IMR-90 (cell line): ENCODE data around the gene EXOC4. TPM values are rescaled to one million over a fixed set of nuclear protein-coding genes. Genes with fewer than 3 reads are reported as not detected.

Experiments
- ATAC-seq: fragments of 200-7000 bp; cut with Tn5 transposase; 2 replicates; pipeline ENCODE4 v1.9.1; 2020; ENCODE audit warnings: low read depth, mild to moderate bottlenecking, moderate library complexity
- BruUV-seq: library from RNA; stranded (reverse); fragments of 400-500 nt; replicated peaks from 2 replicates; lab custom pipeline; 2021; lab: Mats Ljungman, UMichigan
- CTCF ChIA-PET: fragments of 300-600 bp; formaldehyde crosslinking; extraction: SDS; loops from one replicate; lab custom pipeline; 2021; ENCODE audit warnings: antibody characterized with exemption; lab: Yijun Ruan, JAX
- POLR2A ChIA-PET: fragments of 300-600 bp; sonication (Branson Sonifier 250); formaldehyde crosslinking; loops from one replicate; lab custom pipeline; 2022; ENCODE audit warnings: antibody characterized with exemption; ENCODE audit not compliant: unreplicated experiment; lab: Charles Lee
- DNase-seq: peaks from one replicate; pipeline ENCODE4 v3.0.0; 2013
- H2AFZ ChIP-seq: replicated peaks from 2 replicates; pipeline ENCODE3; 2013; ENCODE audit warnings: low read length, mild to moderate bottlenecking; ENCODE audit not compliant: poor library complexity
- H2AK5ac ChIP-seq: 2 replicates; pipeline ENCODE4 v1.6.1; 2013; ENCODE audit warnings: low read depth, low read length, inconsistent platforms
- H2AK9ac ChIP-seq: replicated peaks from 2 replicates; pipeline ENCODE3; 2013; ENCODE audit warnings: mild to moderate bottlenecking, low read depth, low read length, moderate library complexity; ENCODE audit not compliant: poor library complexity
- H2BK120ac ChIP-seq: 2 replicates; pipeline ENCODE4 v1.6.1; 2013; ENCODE audit warnings: low read depth, low read length, inconsistent platforms
- H2BK15ac ChIP-seq: 3 replicates; pipeline ENCODE4 v1.6.1; 2013; ENCODE audit warnings: low read depth, low read length, inconsistent platforms
- H2BK20ac ChIP-seq: 2 replicates; pipeline ENCODE4 v1.6.1; 2013; ENCODE audit warnings: low read depth, mild to moderate bottlenecking, inconsistent platforms, low read length, moderate library complexity
- H2BK5ac ChIP-seq: 2 replicates; pipeline ENCODE4 v1.6.1; 2013; ENCODE audit warnings: mild to moderate bottlenecking, low read depth, low read length, inconsistent platforms; ENCODE audit not compliant: poor library complexity, severe bottlenecking
- H3K14ac ChIP-seq: replicated peaks from 2 replicates; pipeline ENCODE4 v1.6.1; 2013; ENCODE audit warnings: low read depth, low read length, inconsistent platforms
- H3K18ac ChIP-seq: 2 replicates; pipeline ENCODE4 v1.6.1; 2013; ENCODE audit warnings: low read depth, low read length, control low read depth
- H3K23ac ChIP-seq: 2 replicates; pipeline ENCODE4 v1.6.1; 2013; ENCODE audit warnings: low read depth, low read length, inconsistent platforms
- H3K27ac ChIP-seq: 2 replicates; pipeline ENCODE4 v1.5.1; 2013; ENCODE audit warnings: mild to moderate bottlenecking, control low read depth, low read length; ENCODE audit not compliant: insufficient read depth
- H3K27me3 ChIP-seq: 2 replicates; pipeline ENCODE4 v1.6.1; 2013; ENCODE audit warnings: low read length; ENCODE audit not compliant: control insufficient read depth, insufficient read depth
- H3K36me3 ChIP-seq: 2 replicates; pipeline ENCODE4 v1.6.1; 2013; ENCODE audit warnings: low read length, mixed read lengths; ENCODE audit not compliant: control insufficient read depth, insufficient read depth
- H3K4ac ChIP-seq: 2 replicates; pipeline ENCODE4 v1.6.1; 2013; ENCODE audit warnings: low read depth, low read length, inconsistent platforms
- H3K4me1 ChIP-seq: 2 replicates; pipeline ENCODE4 v1.6.1; 2013; ENCODE audit warnings: low read length, mixed read lengths; ENCODE audit not compliant: control insufficient read depth, insufficient read depth
- H3K4me2 ChIP-seq: 2 replicates; pipeline ENCODE4 v1.6.1; 2013; ENCODE audit warnings: low read depth, mild to moderate bottlenecking, control low read depth, low read length, moderate library complexity
- H3K4me3 ChIP-seq: 2 replicates; pipeline ENCODE4 v1.5.1; 2013; ENCODE audit warnings: low read depth, mild to moderate bottlenecking, control low read depth, low read length, moderate library complexity; ENCODE audit not compliant: insufficient read depth
- H3K56ac ChIP-seq: 2 replicates; pipeline ENCODE4 v1.6.1; 2013; ENCODE audit warnings: low read length, inconsistent platforms; ENCODE audit not compliant: insufficient read depth; ENCODE audit errors: extremely low read depth
- H3K79me1 ChIP-seq, 2 experiments: 2 replicates each; pipeline ENCODE4 v1.6.1; 2013; ENCODE audit warnings: low read length in 2 of 2, inconsistent platforms in 1 of 2, low read depth in 1 of 2
- H3K9ac ChIP-seq: 2 replicates; pipeline ENCODE4 v1.6.1; 2013; ENCODE audit warnings: low read depth, low read length, control low read depth
- H3K9me1 ChIP-seq: 2 replicates; pipeline ENCODE4 v1.6.1; 2013; ENCODE audit warnings: low read length, inconsistent platforms; ENCODE audit not compliant: insufficient read depth
- H3K9me3 ChIP-seq: 2 replicates; pipeline ENCODE4 v1.6.1; 2013; ENCODE audit warnings: low read length; ENCODE audit not compliant: control insufficient read depth, insufficient read depth
- H4K20me1 ChIP-seq: 2 replicates; pipeline ENCODE4 v1.6.1; 2013; ENCODE audit warnings: low read length, inconsistent platforms; ENCODE audit not compliant: insufficient read depth
- H4K5ac ChIP-seq: 2 replicates; pipeline ENCODE4 v1.6.1; 2013; ENCODE audit warnings: mild to moderate bottlenecking, low read depth, low read length, control low read depth
- H4K8ac ChIP-seq, 2 experiments: 2 replicates each; pipeline ENCODE4 v1.6.1; 2013; ENCODE audit warnings: low read depth in 2 of 2, low read length in 2 of 2, control low read depth in 1 of 2, inconsistent platforms in 1 of 2
- H4K91ac ChIP-seq: 2 replicates; pipeline ENCODE4 v1.6.1; 2013; ENCODE audit warnings: low read depth, low read length, inconsistent platforms; ENCODE audit not compliant: insufficient read depth
- BHLHE40 ChIP-seq: fragments of 150-350 bp; IDR thresholded peaks from 2 replicates; pipeline ENCODE4 v1.6.1; 2016; ENCODE audit warnings: mild to moderate bottlenecking, low read depth, low read length
- CHD1 ChIP-seq: IDR thresholded peaks from 2 replicates; pipeline ENCODE4 v1.6.1; 2012; ENCODE audit warnings: low read depth, low read length, improper control_type of control experiment
- CTCF ChIP-seq: conservative IDR thresholded peaks from 2 replicates; pipeline ENCODE4 v1.5.1; 2012; ENCODE audit warnings: mild to moderate bottlenecking, low read depth, low read length, improper control_type of control experiment
- ELK1 ChIP-seq: fragments of 150-350 bp; IDR thresholded peaks from 2 replicates; pipeline ENCODE4 v1.6.1; 2016; ENCODE audit warnings: low read depth, mild to moderate bottlenecking, low read length, moderate library complexity, borderline replicate concordance
- FOS ChIP-seq: fragments of 150-350 bp; IDR thresholded peaks from 2 replicates; pipeline ENCODE4 v1.6.1; 2016; ENCODE audit warnings: low read depth, low read length
- MAFK ChIP-seq: IDR thresholded peaks from 2 replicates; pipeline ENCODE4 v1.6.1; 2012; ENCODE audit warnings: low read depth, low read length, improper control_type of control experiment
- MAZ ChIP-seq: IDR thresholded peaks from 2 replicates; pipeline ENCODE4 v1.6.1; 2012; ENCODE audit warnings: low read depth, mild to moderate bottlenecking, low read length, improper control_type of control experiment, moderate library complexity, borderline replicate concordance
- MXI1 ChIP-seq: IDR thresholded peaks from 2 replicates; pipeline ENCODE4 v1.6.1; 2012; ENCODE audit warnings: low read depth, mild to moderate bottlenecking, low read length, moderate library complexity, borderline replicate concordance
- NFE2L2 ChIP-seq: fragments of 150-350 bp; IDR thresholded peaks from 2 replicates; pipeline ENCODE4 v1.6.1; 2016; ENCODE audit warnings: low read depth, mild to moderate bottlenecking, low read length
- POLR2A ChIP-seq: IDR thresholded peaks from 2 replicates; pipeline ENCODE4 v1.6.1; 2012; ENCODE audit warnings: mild to moderate bottlenecking, low read depth, low read length
- RAD21 ChIP-seq: IDR thresholded peaks from 2 replicates; pipeline ENCODE4 v1.6.1; 2012; ENCODE audit warnings: low read length, improper control_type of control experiment
- RCOR1 ChIP-seq: IDR thresholded peaks from 2 replicates; pipeline ENCODE4 v1.6.1; 2012; ENCODE audit warnings: mild to moderate bottlenecking, low read length, improper control_type of control experiment; ENCODE audit not compliant: insufficient replicate concordance
- RFX5 ChIP-seq: IDR thresholded peaks from 2 replicates; pipeline ENCODE4 v1.8.0; 2012; ENCODE audit warnings: low read depth, mild to moderate bottlenecking, low read length, moderate library complexity
- SMC3 ChIP-seq: fragments of 150-350 bp; IDR thresholded peaks from 2 replicates; pipeline ENCODE4 v1.6.1; 2016; ENCODE audit warnings: low read depth, mild to moderate bottlenecking, antibody characterized with exemption, low read length, moderate library complexity
- USF2 ChIP-seq: fragments of 150-350 bp; IDR thresholded peaks from 2 replicates; pipeline ENCODE4 v1.6.1; 2017; ENCODE audit warnings: mild to moderate bottlenecking, antibody characterized with exemption, low read length, low read depth
- WGBS, 2 experiments: methylation state at CpG; one replicate each; pipeline versions ENCODE4 v1.1.5 to v1.1.7; 2013; ENCODE audit warnings: missing lambda C conversion rate in 2 of 2; ENCODE audit not compliant: insufficient read length in 1 of 2; ENCODE audit errors: extremely low coverage in 2 of 2; 5-methylcytosine and 5-hydroxymethylcytosine counted together
- dilution Hi-C: fragments of 300-500 bp; cut with HindIII; formaldehyde crosslinking; loops from one replicate; pipeline ENCODE4 v1.14.3; 2018; ENCODE audit warnings: low sequenced_read_pairs; ENCODE audit not compliant: unreplicated experiment
- in situ Hi-C: fragments of 300-500 bp; cut with MboI; formaldehyde crosslinking; loops from 3 replicates; pipeline ENCODE4 v1.14.3; 2019; ENCODE audit warnings: low sequenced_read_pairs, inconsistent platforms, mixed read lengths
- intact Hi-C: fragments of 100-400 bp; cut with micrococcal nuclease; formaldehyde crosslinking; loops from 2 replicates; pipeline ENCODE4 v1.10.0; 2022
- polyA plus RNA-seq, 3 experiments: library from polyadenylated mRNA; depleted of rRNA; stranded (reverse); fragments of >200 nt; gene quantifications; 2 replicates each; pipeline ENCODE4 v1.2.3, GENCODE V29; 2012; ENCODE audit warnings: low replicate concordance in 1 of 3
- total RNA-seq: library from RNA; depleted of rRNA; stranded (reverse); fragments of >200 nt; gene quantifications from 2 replicates; pipeline ENCODE4 v1.2.3, GENCODE V29; 2012

EXOC4 gene
- total and polyA plus RNA-seq, 2 of the 4 experiments (the other 2 are of a cell fraction): 25.4 to 94.6 TPM

GRCh38 chr7:133777701-133778100 is 524.8 kb downstream of the EXOC4 start:
- Histone ChIP-seq H4K91ac (no peak overlapping the region), H3K9me3 (no peaks in the 10 kb centered on the region), H3K4me2 (no peak overlapping the region), H3K56ac (no peak overlapping the region), H2BK20ac (no peak overlapping the region), H2AK9ac (no peak overlapping the region), H3K4ac (no peak overlapping the region), H3K4me3 (no peak overlapping the region), H3K27ac (no peak overlapping the region), H3K4me1 (no peaks in the 10 kb centered on the region), H3K36me3 (no peaks in the 10 kb centered on the region), H2BK5ac (no peak overlapping the region), H3K14ac (no peak overlapping the region), H3K18ac (no peak overlapping the region), H2AK5ac (no peak overlapping the region), H2AFZ (no peak overlapping the region), H3K9ac (no peak overlapping the region), H2BK120ac (no peak overlapping the region), H4K5ac (no peak overlapping the region), H3K27me3 (no peaks in the 10 kb centered on the region), H4K20me1 (no peaks in the 10 kb centered on the region), H3K9me1 (0 out of 2 replicates have a peak, but pooled peaks cover 2% of the 10 kb centered on the region), H4K8ac (no peak overlapping the region), H3K79me1 (no peaks in the 10 kb centered on the region), H3K23ac (no peak overlapping the region), H2BK15ac (no peak overlapping the region)
- BruUV-seq: no TSS peak
- ChIA-PET POLR2A (no interaction called here), CTCF (no interaction called here)
- in situ Hi-C loops (no loop called here), dilution Hi-C loops (no loop called here), intact Hi-C loops (no loop called here)
- WGBS, 2 experiments: 80% methylated on average over 1 of the region's 4 CpGs; no CpG with 5 or more reads in 1 of the 2 experiments
- DNase-seq (no peak), ATAC-seq (no peak)
- TF ChIP-seq SMC3 (no peak), MXI1 (no peak), RCOR1 (no peak), POLR2A (no peak), USF2 (no peak), FOS (no peak), MAFK (no peak), BHLHE40 (no peak), ELK1 (no peak), NFE2L2 (no peak), RFX5 (no peak), RAD21 (no peak), CTCF (no peak), MAZ (no peak), CHD1 (no peak)
